ENCODE data around the gene EXOC8. TPM values are rescaled to one million over a fixed set of nuclear protein-coding genes. Genes with fewer than 3 reads are reported as not detected.
"Not testable (repeated sequence)": the region's sequence is repeated elsewhere in the genome, so short reads cannot be mapped to it uniquely, and the experiment has no call there.

EXOC8 gene
- total RNA-seq, 1 experiment from 2014 or later, result 11.0 TPM

DNA sequence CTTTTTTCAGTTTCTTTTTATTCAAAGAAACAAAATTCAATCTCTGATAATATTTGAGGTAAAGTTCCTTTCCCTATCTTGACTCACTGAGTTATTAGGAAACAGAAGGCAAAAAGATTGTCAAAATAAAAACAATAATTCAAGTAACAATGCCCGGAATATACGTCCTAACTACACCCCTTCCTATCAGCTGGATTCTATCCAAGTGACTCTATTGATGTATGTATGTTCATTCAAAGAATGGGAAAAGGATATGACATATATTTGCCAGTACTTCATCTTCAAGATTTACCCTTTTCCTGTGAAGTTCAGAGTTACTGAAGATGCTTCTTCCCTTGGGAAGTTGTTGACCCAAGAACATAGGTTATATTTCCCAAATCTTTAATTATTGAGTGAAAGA, 14.2 kb upstream of the EXOC8 start:
- no peak for DNase-seq (ENCODE audit: low spot score)

- DNase-seq (ENCODE audit: low spot score), result not testable (repeated sequence)
Measured at GRCh38 chr1:231348856-231349255, 11.2 kb upstream of the EXOC8 start.

- no peak for DNase-seq (ENCODE audit: low spot score)
Measured at GRCh38 chr1:231348442-231348841, 10.8 kb upstream of the EXOC8 start.

GRCh38 chr1:231347961-231348360, 10.3 kb upstream of the EXOC8 start:
- no peak for DNase-seq (ENCODE audit: low spot score)

- no peak for DNase-seq (ENCODE audit: low spot score)
Measured at GRCh38 chr1:231340328-231341013, 2.8 kb upstream of the EXOC8 start.

- DNase-seq (ENCODE audit: low spot score), result peak; percentile 34
Measured at GRCh38 chr1:231338270-231339128, 847 bp upstream of the EXOC8 start, which contains the start of gene SPRTN. TSS of gene SPRTN (plus strand) at chr1:231338293. CDS start at chr1:231338384, 91 bp downstream.

DNA sequence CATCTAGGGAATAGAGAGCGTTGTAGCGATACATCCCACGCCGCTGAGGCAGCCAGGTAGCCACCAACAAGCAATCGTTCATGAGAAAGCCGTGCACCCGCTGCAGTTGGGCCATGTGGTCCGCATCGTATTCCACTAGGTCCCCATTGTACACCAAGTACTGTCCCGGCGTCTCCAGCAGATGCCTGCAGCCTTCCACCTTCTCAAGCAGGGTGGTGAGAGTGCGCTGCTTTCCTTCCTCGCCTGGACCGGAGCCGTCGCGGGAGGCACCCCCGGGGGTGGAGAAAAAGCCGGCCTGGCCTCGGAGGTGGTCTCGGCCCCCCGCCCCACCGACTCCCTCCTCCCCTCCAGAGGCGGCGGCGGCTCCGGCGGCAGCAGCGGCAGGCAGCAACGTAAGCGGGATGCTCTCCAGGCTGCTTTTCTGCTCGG, 595 bp downstream of the EXOC8 start:
- DNase-seq (ENCODE audit: low spot score), result peak; percentile 42

- DNase-seq (ENCODE audit: low spot score), result peak; percentile 37
Measured at GRCh38 chr1:231335663-231336602, 1.7 kb downstream of the EXOC8 start.

- no peak for DNase-seq (ENCODE audit: low spot score)
Measured at GRCh38 chr1:231334952-231335351, 2.7 kb downstream of the EXOC8 start.

DNA sequence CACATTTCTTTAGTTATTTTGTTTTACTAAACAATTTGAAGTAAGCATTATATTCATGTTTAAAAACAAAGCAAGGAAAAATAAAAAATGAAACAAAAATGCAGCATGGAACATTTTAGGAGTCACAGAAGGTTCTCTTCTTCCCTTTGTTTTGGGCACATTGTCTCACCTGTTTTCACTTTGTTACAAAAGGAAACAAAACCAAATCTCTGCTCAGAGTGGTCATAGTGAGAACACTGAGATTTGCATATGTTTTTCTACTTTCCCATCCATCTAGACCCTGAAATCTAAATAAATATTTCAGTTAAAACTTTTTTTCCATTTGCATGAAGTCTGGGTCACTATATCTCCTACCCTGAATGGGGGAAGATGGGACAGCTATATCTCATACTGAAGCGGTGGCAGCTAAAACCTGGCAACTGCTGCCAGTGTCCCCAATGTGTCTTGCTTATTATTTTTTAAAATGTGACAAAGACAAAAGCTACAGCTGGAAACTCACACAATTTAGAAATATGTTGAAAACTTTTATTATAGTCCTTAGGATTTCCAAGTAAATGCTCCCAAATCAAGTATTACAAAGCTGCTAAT, 3.5 kb downstream of the EXOC8 start:
- peak; percentile 24 for DNase-seq (ENCODE audit: low spot score)

- DNase-seq (ENCODE audit: low spot score), result no peak
Measured at GRCh38 chr1:231332761-231333160, 4.9 kb downstream of the EXOC8 start.

DNA sequence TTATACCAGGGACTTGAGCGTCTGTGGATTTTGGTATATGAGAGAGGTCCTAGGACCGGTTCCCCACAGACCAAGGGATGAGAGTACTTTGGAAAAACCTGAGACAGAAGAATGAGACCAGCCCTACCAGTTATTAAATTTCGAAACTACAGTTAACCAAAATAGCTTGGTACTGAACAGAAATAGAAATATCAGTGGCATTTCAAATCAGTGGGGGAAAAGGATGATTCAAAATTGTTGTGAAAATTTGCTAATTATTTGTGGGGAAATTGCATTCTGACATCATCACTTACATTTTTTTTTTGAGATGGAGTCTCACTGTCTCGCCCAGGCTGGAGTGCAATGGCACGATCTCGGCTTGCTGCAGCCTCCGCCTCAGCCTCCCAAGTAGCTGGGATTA, 8.2 kb downstream of the EXOC8 start:
- no peak for DNase-seq (ENCODE audit: low spot score)

- no peak for DNase-seq (ENCODE audit: low spot score)
Measured at GRCh38 chr1:231327617-231328016, 10.0 kb downstream of the EXOC8 start.

DNA sequence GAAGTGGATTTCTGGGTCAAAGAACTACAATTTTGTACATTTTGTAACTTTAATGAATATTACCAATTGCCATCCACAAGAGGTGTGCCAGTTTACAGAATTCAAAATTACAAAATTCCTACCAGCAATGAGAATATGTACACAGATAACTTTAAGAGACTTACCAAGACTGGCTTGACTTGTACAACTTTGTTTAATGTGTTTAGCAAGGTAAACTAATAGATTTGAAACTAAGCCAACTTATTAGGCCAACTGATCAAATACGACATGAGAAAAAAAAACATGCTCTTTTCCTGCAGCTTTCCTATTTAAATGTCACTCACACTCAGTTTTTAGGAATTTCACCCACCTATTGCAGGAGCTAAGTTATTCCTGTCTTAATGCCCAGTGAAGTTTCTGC, 11.4 kb downstream of the EXOC8 start:
- no peak for DNase-seq (ENCODE audit: low spot score)

GRCh38 chr1:231324660-231325059, 13.0 kb downstream of the EXOC8 start:
- DNase-seq (ENCODE audit: low spot score), result no peak

GRCh38 chr1:231322880-231323530, 14.6 kb downstream of the EXOC8 start:
- no peak for DNase-seq (ENCODE audit: low spot score)

GRCh38 chr1:231319080-231319479, 18.6 kb downstream of the EXOC8 start:
- no peak for DNase-seq (ENCODE audit: low spot score)

- no peak for DNase-seq (ENCODE audit: low spot score)
Measured at GRCh38 chr1:231318568-231318967, 19.1 kb downstream of the EXOC8 start.

DNA sequence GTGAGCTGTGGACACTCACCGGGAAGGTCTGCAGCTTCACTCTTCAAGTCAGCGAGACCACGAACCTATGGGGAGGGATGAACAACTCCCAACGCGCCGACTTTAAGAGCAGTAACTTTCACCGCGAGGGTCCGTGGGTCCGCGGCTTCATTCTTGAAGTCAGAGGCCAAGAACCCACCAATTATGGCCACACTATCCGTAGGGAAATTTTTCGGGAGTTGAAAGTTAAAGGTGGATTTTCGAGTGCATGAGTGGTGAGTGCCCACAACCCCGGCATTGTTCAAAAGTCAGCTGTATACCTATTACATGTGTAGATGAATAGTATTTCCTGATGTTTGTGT, 19.7 kb downstream of the EXOC8 start:
- no peak for DNase-seq (ENCODE audit: low spot score)

GRCh38 chr1:231317306-231318014, 20.2 kb downstream of the EXOC8 start:
- no peak for DNase-seq (ENCODE audit: low spot score)

Data from HT-29 (cell line).